Nephron (organoid): Measurements from ENCODE around the gene CRHBP.
"Not testable (repeated sequence)": the region's sequence is repeated elsewhere in the genome, so short reads cannot be mapped to it uniquely, and the experiment has no call there.

Experiments used
- H3K27ac Mint-ChIP-seq, 3 experiments: 2 replicates each; pipeline ENCODE4 v1.8.0; 2020; ENCODE audit warnings: mixed read lengths in 3 of 3, mild to moderate bottlenecking in 2 of 3, moderate library complexity in 1 of 3
- H3K27me3 Mint-ChIP-seq: 2 replicates; pipeline ENCODE4 v1.8.0; 2021; ENCODE audit warnings: low read depth, mild to moderate bottlenecking, moderate library complexity, mixed read lengths
- H3K36me3 Mint-ChIP-seq: 2 replicates; pipeline ENCODE4 v1.8.0; 2020; ENCODE audit warnings: low read depth, mixed read lengths
- H3K4me1 Mint-ChIP-seq: 2 replicates; pipeline ENCODE4 v1.8.0; 2020; ENCODE audit warnings: mixed read lengths
- H3K4me3 Mint-ChIP-seq, 3 experiments: 2 replicates each; pipeline ENCODE4 v1.8.0; 2020; ENCODE audit warnings: mild to moderate bottlenecking in 3 of 3, mixed read lengths in 3 of 3, moderate library complexity in 2 of 3
- H3K9me3 Mint-ChIP-seq: 2 replicates; pipeline ENCODE4 v1.8.0; 2020; ENCODE audit warnings: mixed read lengths
- CTCF ChIP-seq, 3 experiments: fragments of 200-600 bp; sonication (generic); IDR thresholded peaks; one replicate each; pipeline ENCODE4 v1.5.0; 2021; ENCODE audit warnings: antibody characterized with exemption in 3 of 3; ENCODE audit not compliant: unreplicated experiment in 3 of 3

The CRHBP gene

GRCh38 chr5:76952795-76953536 lies at the start of gene CRHBP:
CRHBP (plus strand) TSS chr5:76953045; CDS start chr5:76953135, 90 bp downstream.
- no peak for TF ChIP-seq CTCF (IDR thresholded peaks at IDR 0.05; ENCODE audit: unreplicated experiment in 3 of 3)
- Mint-ChIP-seq H3K27me3 (peaks cover 65% of the 10 kb centered on the region), H3K9me3 (peaks cover 6% of the 10 kb centered on the region), H3K4me1 (no peaks in the 10 kb centered on the region), H3K36me3 (no peaks in the 10 kb centered on the region), H3K4me3 (peak within 1 kb of the TSS; percentile 56 to 75 (median 74)), H3K27ac (no peak within 1 kb of the TSS)

- peaks cover 2% of the 10 kb centered on the region for H3K9me3 Mint-ChIP-seq
- no peaks in the 10 kb centered on the region for H3K36me3 Mint-ChIP-seq
- no peak overlapping the region for H3K27ac Mint-ChIP-seq
- H3K4me3 Mint-ChIP-seq, result no peak overlapping the region
- no peaks in the 10 kb centered on the region for H3K27me3 Mint-ChIP-seq
- H3K4me1 Mint-ChIP-seq, result no peaks in the 10 kb centered on the region
- no peak for TF ChIP-seq CTCF (IDR thresholded peaks at IDR 0.05; ENCODE audit: unreplicated experiment in 3 of 3)
Measured at GRCh38 chr5:76908166-76908565, 44.7 kb upstream of the CRHBP start.

- H3K4me1 Mint-ChIP-seq, H3K27me3 Mint-ChIP-seq, H3K36me3 Mint-ChIP-seq, H3K9me3 Mint-ChIP-seq, H3K27ac Mint-ChIP-seq, H3K4me3 Mint-ChIP-seq: not testable (repeated sequence)
Measured at GRCh38 chr5:76910344-76910933, 42.4 kb upstream of the CRHBP start.

GRCh38 chr5:76914671-76915070 lies 38.2 kb upstream of the CRHBP start:
- H3K27ac Mint-ChIP-seq, H3K4me1 Mint-ChIP-seq, H3K36me3 Mint-ChIP-seq, H3K4me3 Mint-ChIP-seq, H3K27me3 Mint-ChIP-seq, H3K9me3 Mint-ChIP-seq: not testable (repeated sequence)

GRCh38 chr5:76918539-76918938 lies 34.3 kb upstream of the CRHBP start:
- no peaks in the 10 kb centered on the region for H3K36me3 Mint-ChIP-seq

GRCh38 chr5:76920491-76920890 lies 32.4 kb upstream of the CRHBP start:
- H3K27me3 Mint-ChIP-seq, result no peaks in the 10 kb centered on the region
- H3K27ac Mint-ChIP-seq, result no peak overlapping the region
- no peaks in the 10 kb centered on the region for H3K9me3 Mint-ChIP-seq
- no peak overlapping the region for H3K4me3 Mint-ChIP-seq
- no peaks in the 10 kb centered on the region for H3K36me3 Mint-ChIP-seq
- TF ChIP-seq CTCF (IDR thresholded peaks at IDR 0.05; ENCODE audit: unreplicated experiment in 3 of 3), result no peak
- H3K4me1 Mint-ChIP-seq, result no peaks in the 10 kb centered on the region

More at GRCh38 chr5:76918539-76918938, 34.3 kb upstream of the CRHBP start:
- no peak overlapping the region for H3K27ac Mint-ChIP-seq
- no peak for TF ChIP-seq CTCF (IDR thresholded peaks at IDR 0.05; ENCODE audit: unreplicated experiment in 3 of 3)
- H3K4me1 Mint-ChIP-seq, result no peaks in the 10 kb centered on the region
- peaks cover 5% of the 10 kb centered on the region for H3K9me3 Mint-ChIP-seq
- no peaks in the 10 kb centered on the region for H3K27me3 Mint-ChIP-seq
- H3K4me3 Mint-ChIP-seq, result no peak overlapping the region
